ENCODE data around the gene GDF7. TPM values are rescaled to one million over a fixed set of nuclear protein-coding genes. Genes with fewer than 3 reads are reported as not detected.

GDF7 gene
- total and polyA plus RNA-seq, 5 donors from 2014 or later = 0.12 to 0.18 (median 0.14) TPM

GRCh38 chr2:20625491-20626391 is 41.2 kb upstream of the GDF7 start:
- Mint-ChIP-seq H3K36me3 (peaks cover 25% of the 10 kb centered on the region), H3K4me3 (no peak overlapping the region)
- H3K36me3 ChIP-seq (ENCODE audit: control insufficient read depth, insufficient read depth, low read length) = peaks cover 37% of the 10 kb centered on the region

DNA sequence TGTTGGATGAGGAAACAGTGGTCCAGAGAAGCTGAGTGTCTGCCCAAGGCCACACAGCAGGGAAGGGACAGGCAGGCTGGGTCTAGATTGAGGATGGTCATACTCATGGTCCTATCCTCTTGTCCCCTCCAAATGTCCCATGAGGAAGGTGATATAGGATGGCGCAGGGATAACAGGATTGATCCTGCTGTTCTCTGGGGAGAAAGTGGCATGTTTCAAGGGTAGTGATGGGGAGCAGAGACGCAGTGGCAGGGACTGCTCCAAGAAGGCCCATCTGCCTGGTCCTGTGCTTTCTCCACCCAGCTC is 40.6 kb upstream of the GDF7 start:
- no peaks in the 10 kb centered on the region for H3K4me1 Mint-ChIP-seq
- Histone ChIP-seq H3K4me1 (ENCODE audit: control insufficient read depth, insufficient read depth, low read length, poor library complexity, severe bottlenecking) (no peaks in the 10 kb centered on the region), H3K4me3 (ENCODE audit: low read depth, low read length) (no peak overlapping the region), H3K9me3 (ENCODE audit: control insufficient read depth in 2 of 2, low read length in 2 of 2) (no peaks in the 10 kb centered on the region), H3K27ac (ENCODE audit: insufficient read depth, low read length, poor library complexity, severe bottlenecking) (no peak overlapping the region), H3K36me3 (ENCODE audit: control insufficient read depth, insufficient read depth, low read length) (peaks cover 31% of the 10 kb centered on the region), H3K27me3 (ENCODE audit: control insufficient read depth, insufficient read depth, low read length) (no peaks in the 10 kb centered on the region)
- no peaks in the 10 kb centered on the region for H3K9me3 Mint-ChIP-seq
- H3K36me3 Mint-ChIP-seq = peaks cover 23% of the 10 kb centered on the region
- H3K4me3 Mint-ChIP-seq = no peak overlapping the region
- DNase-seq = no peak
- H3K27ac Mint-ChIP-seq = no peak overlapping the region
- ATAC-seq (ENCODE audit: low read depth in 2 of 2) = no peak
- H3K27me3 Mint-ChIP-seq = no peaks in the 10 kb centered on the region

More at GRCh38 chr2:20625491-20626391, 41.2 kb upstream of the GDF7 start:
- no peaks in the 10 kb centered on the region for H3K27me3 Mint-ChIP-seq
- Histone ChIP-seq H3K27ac (ENCODE audit: insufficient read depth, low read length, poor library complexity, severe bottlenecking) (no peak overlapping the region), H3K4me3 (ENCODE audit: low read depth, low read length) (no peak overlapping the region), H3K4me1 (ENCODE audit: control insufficient read depth, insufficient read depth, low read length, poor library complexity, severe bottlenecking) (no peaks in the 10 kb centered on the region), H3K9me3 (ENCODE audit: control insufficient read depth in 2 of 2, low read length in 2 of 2) (no peaks in the 10 kb centered on the region), H3K27me3 (ENCODE audit: control insufficient read depth, insufficient read depth, low read length) (no peaks in the 10 kb centered on the region)
- H3K9me3 Mint-ChIP-seq = no peaks in the 10 kb centered on the region
- ATAC-seq (ENCODE audit: low read depth in 2 of 2) = no peak
- H3K4me1 Mint-ChIP-seq = no peaks in the 10 kb centered on the region
- H3K27ac Mint-ChIP-seq = peak overlapping the region in 1 of 3 donors; percentile 55
- DNase-seq = no peak

DNA sequence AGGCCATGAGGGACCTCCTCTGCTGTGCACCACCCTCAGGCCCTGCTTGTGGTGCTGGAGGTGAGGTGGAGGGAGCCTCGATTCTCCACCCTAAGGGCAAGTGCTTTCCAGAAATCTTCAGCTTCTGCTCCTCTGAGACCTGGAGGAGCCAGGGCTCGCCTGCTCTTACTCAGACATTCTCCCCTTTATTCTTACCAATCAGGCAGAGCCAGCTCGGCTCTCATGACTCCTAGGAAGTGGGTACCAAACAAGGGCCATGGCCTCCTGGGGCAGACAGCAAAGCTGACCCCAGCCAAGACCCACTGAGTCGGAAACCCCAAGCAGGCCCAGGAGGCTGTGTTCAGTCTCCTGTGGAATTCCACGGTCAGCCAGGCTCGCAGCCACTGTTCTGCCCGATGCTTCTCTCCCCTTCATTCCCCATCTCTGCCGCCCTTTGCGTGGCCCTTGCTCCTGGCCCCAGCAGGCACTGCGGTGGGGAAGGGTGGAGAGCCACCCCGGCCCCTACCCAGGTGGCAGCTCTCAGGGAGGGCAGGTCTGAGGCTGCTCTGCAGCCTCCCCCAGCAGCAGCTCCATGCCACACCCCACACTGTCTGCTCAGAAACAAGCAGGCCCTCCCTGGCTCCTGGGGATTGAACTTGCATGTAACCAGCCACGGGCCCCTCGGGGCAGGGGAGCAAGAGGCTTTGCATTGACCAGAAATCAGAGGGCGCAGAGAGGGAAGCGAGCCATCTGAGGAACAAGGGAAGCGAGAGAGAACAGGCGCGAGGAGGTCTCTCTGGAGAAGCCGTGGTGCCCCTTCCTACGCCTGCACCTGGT is 40.0 kb upstream of the GDF7 start:
- ATAC-seq (ENCODE audit: low read depth in 2 of 2) (no peak), DNase-seq (no peak)
- H3K4me3 ChIP-seq (ENCODE audit: low read depth, low read length) = no peak overlapping the region
- Mint-ChIP-seq H3K4me1 (no peaks in the 10 kb centered on the region), H3K36me3 (peaks cover 27% of the 10 kb centered on the region), H3K27me3 (no peaks in the 10 kb centered on the region), H3K27ac (no peak overlapping the region), H3K4me3 (no peak overlapping the region), H3K9me3 (no peaks in the 10 kb centered on the region)
- H3K27me3 ChIP-seq (ENCODE audit: control insufficient read depth, insufficient read depth, low read length) = no peaks in the 10 kb centered on the region
- no peaks in the 10 kb centered on the region for H3K9me3 ChIP-seq (ENCODE audit: control insufficient read depth in 2 of 2, low read length in 2 of 2)
- no peak overlapping the region for H3K27ac ChIP-seq (ENCODE audit: insufficient read depth, low read length, poor library complexity, severe bottlenecking)
- H3K36me3 ChIP-seq (ENCODE audit: control insufficient read depth, insufficient read depth, low read length) = peaks cover 26% of the 10 kb centered on the region
- no peaks in the 10 kb centered on the region for H3K4me1 ChIP-seq (ENCODE audit: control insufficient read depth, insufficient read depth, low read length, poor library complexity, severe bottlenecking)

DNA sequence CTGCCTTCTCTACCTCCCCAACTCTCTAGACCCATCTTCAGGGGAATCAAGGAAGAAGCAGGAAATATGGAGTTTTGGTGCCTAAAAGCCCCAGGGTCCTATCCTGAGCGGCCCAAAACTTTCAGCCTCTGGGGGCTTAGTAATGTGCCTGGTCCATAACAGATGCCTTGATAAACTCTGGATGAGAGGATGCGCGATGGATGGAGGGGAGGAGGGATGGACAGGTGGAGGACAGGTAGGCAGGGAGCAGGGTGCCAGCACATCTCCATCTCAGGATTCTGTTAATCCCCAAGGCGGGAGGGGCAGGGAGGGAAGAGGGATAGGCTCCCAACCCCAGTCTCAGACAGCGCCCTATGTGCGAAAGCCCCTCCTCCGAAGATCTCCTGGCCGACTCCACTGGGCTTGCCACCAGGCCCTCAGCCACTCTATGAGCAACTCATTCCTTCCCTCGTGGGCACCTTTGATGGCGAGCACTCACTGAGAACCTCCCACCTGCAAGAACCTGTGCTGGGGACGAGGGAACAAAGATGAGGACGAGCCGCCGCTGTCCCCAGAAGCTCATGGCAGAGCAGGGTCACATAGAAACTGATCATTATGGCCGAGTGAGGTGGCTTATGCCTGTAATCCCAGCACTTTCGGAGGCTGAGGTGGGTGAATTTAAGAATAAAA is 39.1 kb upstream of the GDF7 start:
- Mint-ChIP-seq H3K4me1 (no peaks in the 10 kb centered on the region), H3K4me3 (no peak overlapping the region), H3K27me3 (no peaks in the 10 kb centered on the region), H3K27ac (no peak overlapping the region), H3K36me3 (peaks cover 25% of the 10 kb centered on the region), H3K9me3 (no peaks in the 10 kb centered on the region)
- Histone ChIP-seq H3K27ac (ENCODE audit: insufficient read depth, low read length, poor library complexity, severe bottlenecking) (no peak overlapping the region), H3K4me1 (ENCODE audit: control insufficient read depth, insufficient read depth, low read length, poor library complexity, severe bottlenecking) (no peaks in the 10 kb centered on the region), H3K4me3 (ENCODE audit: low read depth, low read length) (no peak overlapping the region), H3K9me3 (ENCODE audit: control insufficient read depth in 2 of 2, low read length in 2 of 2) (no peaks in the 10 kb centered on the region), H3K36me3 (ENCODE audit: control insufficient read depth, insufficient read depth, low read length) (peaks cover 16% of the 10 kb centered on the region), H3K27me3 (ENCODE audit: control insufficient read depth, insufficient read depth, low read length) (no peaks in the 10 kb centered on the region)
- ATAC-seq (ENCODE audit: low read depth in 2 of 2) (no peak), DNase-seq (no peak)

GRCh38 chr2:20629181-20629580 is 37.8 kb upstream of the GDF7 start:
- Histone ChIP-seq H3K36me3 (ENCODE audit: control insufficient read depth, insufficient read depth, low read length) (peaks cover 7% of the 10 kb centered on the region), H3K4me1 (ENCODE audit: control insufficient read depth, insufficient read depth, low read length, poor library complexity, severe bottlenecking) (no peaks in the 10 kb centered on the region), H3K27ac (ENCODE audit: insufficient read depth, low read length, poor library complexity, severe bottlenecking) (no peak overlapping the region), H3K9me3 (ENCODE audit: control insufficient read depth in 2 of 2, low read length in 2 of 2) (no peaks in the 10 kb centered on the region), H3K4me3 (ENCODE audit: low read depth, low read length) (no peak overlapping the region), H3K27me3 (ENCODE audit: control insufficient read depth, insufficient read depth, low read length) (no peaks in the 10 kb centered on the region)
- H3K4me1 Mint-ChIP-seq = no peaks in the 10 kb centered on the region
- H3K4me3 Mint-ChIP-seq = no peak overlapping the region
- H3K27ac Mint-ChIP-seq = no peak overlapping the region
- H3K9me3 Mint-ChIP-seq = no peaks in the 10 kb centered on the region
- peaks cover 20% of the 10 kb centered on the region for H3K36me3 Mint-ChIP-seq
- no peak for DNase-seq
- no peak for ATAC-seq (ENCODE audit: low read depth in 2 of 2)
- H3K27me3 Mint-ChIP-seq = no peaks in the 10 kb centered on the region

- Histone ChIP-seq H3K4me3 (ENCODE audit: low read depth, low read length) (no peak overlapping the region), H3K9me3 (ENCODE audit: control insufficient read depth in 2 of 2, low read length in 2 of 2) (no peaks in the 10 kb centered on the region), H3K27me3 (ENCODE audit: control insufficient read depth, insufficient read depth, low read length) (no peaks in the 10 kb centered on the region), H3K36me3 (ENCODE audit: control insufficient read depth, insufficient read depth, low read length) (peaks cover 8% of the 10 kb centered on the region), H3K4me1 (ENCODE audit: control insufficient read depth, insufficient read depth, low read length, poor library complexity, severe bottlenecking) (no peaks in the 10 kb centered on the region), H3K27ac (ENCODE audit: insufficient read depth, low read length, poor library complexity, severe bottlenecking) (no peak overlapping the region)
- Mint-ChIP-seq H3K4me3 (no peak overlapping the region), H3K27me3 (no peaks in the 10 kb centered on the region), H3K27ac (no peak overlapping the region), H3K36me3 (peaks cover 20% of the 10 kb centered on the region), H3K4me1 (no peaks in the 10 kb centered on the region), H3K9me3 (no peaks in the 10 kb centered on the region)
- ATAC-seq (ENCODE audit: low read depth in 2 of 2) = no peak
- no peak for DNase-seq
Observed at GRCh38 chr2:20629581-20630171, 37.3 kb upstream of the GDF7 start.

DNA sequence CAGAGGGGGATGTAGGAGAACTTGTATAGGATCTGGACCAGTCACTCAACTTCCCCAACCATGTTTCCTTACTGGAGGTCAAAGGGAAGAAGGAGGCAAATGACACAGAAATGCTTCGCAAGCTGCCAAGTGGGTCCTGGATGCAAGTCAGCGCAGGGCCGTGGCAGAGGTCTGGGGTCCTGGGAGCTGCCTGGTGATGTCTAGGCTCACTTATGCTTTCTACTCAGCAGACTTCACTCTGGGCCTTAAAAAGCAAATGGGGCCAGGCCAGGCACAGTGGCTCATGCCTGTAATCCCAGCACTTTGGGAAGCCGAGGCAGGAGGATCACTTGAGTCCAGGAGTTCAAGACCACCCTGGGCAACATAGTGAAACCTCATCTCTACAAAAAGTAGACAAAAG is 36.0 kb upstream of the GDF7 start:
- Histone ChIP-seq H3K27me3 (ENCODE audit: control insufficient read depth, insufficient read depth, low read length) (no peaks in the 10 kb centered on the region), H3K9me3 (ENCODE audit: control insufficient read depth in 2 of 2, low read length in 2 of 2) (no peaks in the 10 kb centered on the region), H3K4me1 (ENCODE audit: control insufficient read depth, insufficient read depth, low read length, poor library complexity, severe bottlenecking) (no peaks in the 10 kb centered on the region), H3K4me3 (ENCODE audit: low read depth, low read length) (no peak overlapping the region), H3K27ac (ENCODE audit: insufficient read depth, low read length, poor library complexity, severe bottlenecking) (no peak overlapping the region), H3K36me3 (ENCODE audit: control insufficient read depth, insufficient read depth, low read length) (peaks cover 13% of the 10 kb centered on the region)
- Mint-ChIP-seq H3K36me3 (peaks cover 25% of the 10 kb centered on the region), H3K4me1 (peaks cover 0 to 2% (median 0%) of the 10 kb centered on the region in 4 donors), H3K9me3 (no peaks in the 10 kb centered on the region), H3K27me3 (no peaks in the 10 kb centered on the region), H3K4me3 (no peak overlapping the region), H3K27ac (no peak overlapping the region)
- DNase-seq = no peak
- no peak for ATAC-seq (ENCODE audit: low read depth in 2 of 2)
